ENCODE results near the gene CGB5.
"Not testable (repeated sequence)": the region's sequence is repeated elsewhere in the genome, so short reads cannot be mapped to it uniquely, and the experiment has no call there.

GRCh38 chr19:49038111-49038510 is 5.5 kb upstream of the CGB5 start:
- not testable (repeated sequence) for TF ChIP-seq CTCF (IDR thresholded peaks at IDR 0.05); REST (IDR thresholded peaks at IDR 0.05; ENCODE audit: insufficient read depth in 1 of 2, low read depth in 2 of 2, low read length in 1 of 2); POLR2AphosphoS5 (IDR thresholded peaks at IDR 0.05; ENCODE audit: low read depth, low read length); SIN3A (IDR thresholded peaks at IDR 0.05; ENCODE audit: borderline replicate concordance, insufficient read depth, low read depth, low read length)

All from Panc1 (cell line).